H1 (cell line): ENCODE data around the gene ZNF426. TPM values are rescaled to one million over a fixed set of nuclear protein-coding genes. Genes with fewer than 3 reads are reported as not detected.

Source experiments
- CTCF ChIA-PET: fragments of 300-600 bp; sonication (Branson Sonifier 250); formaldehyde crosslinking; loops from one replicate; lab custom pipeline; 2021; ENCODE audit not compliant: partially characterized antibody; lab: Charles Lee
- POLR2A ChIA-PET: fragments of 300-600 bp; sonication (Branson Sonifier 250); formaldehyde crosslinking; loops from one replicate; lab custom pipeline; 2021; ENCODE audit warnings: inconsistent platforms; ENCODE audit not compliant: partially characterized antibody; lab: Charles Lee
- DNase-seq, 2 experiments: peaks; one replicate each; pipeline versions ENCODE4 v3.0.0 to v3.0.0-alpha.2; 2010 to 2022; ENCODE audit warnings: low spot score in 2 of 2, low read depth in 1 of 2, mixed read lengths in 1 of 2
- FAIRE-seq: peaks from 2 replicates; lab custom pipeline; 2011; peaks lifted over from hg19 to GRCh38; lab: Jason Lieb, UNC
- H2AFZ ChIP-seq: 2 replicates; pipeline ENCODE4 v1.8.1; 2012; ENCODE audit warnings: low read length, inconsistent platforms
- H2AK5ac ChIP-seq: 2 replicates; pipeline ENCODE4 v1.6.1; 2013; ENCODE audit warnings: low read depth, low read length
- H2BK120ac ChIP-seq: replicated peaks from 2 replicates; pipeline ENCODE3; 2013; ENCODE audit warnings: low read depth, low read length, inconsistent platforms
- H2BK12ac ChIP-seq: 2 replicates; pipeline ENCODE4 v1.6.1; 2013; ENCODE audit warnings: low read depth, low read length
- H2BK15ac ChIP-seq: 2 replicates; pipeline ENCODE4 v1.6.1; 2013; ENCODE audit warnings: low read length
- H2BK20ac ChIP-seq: 2 replicates; pipeline ENCODE4 v1.6.1; 2013; ENCODE audit warnings: low read length
- H2BK5ac ChIP-seq: 2 replicates; pipeline ENCODE4 v1.6.1; 2013; ENCODE audit warnings: low read depth, low read length
- H3K14ac ChIP-seq: 2 replicates; pipeline ENCODE4 v1.6.1; 2013; ENCODE audit warnings: inconsistent platforms; ENCODE audit not compliant: insufficient read length
- H3K18ac ChIP-seq: 2 replicates; pipeline ENCODE4 v1.6.1; 2013; ENCODE audit warnings: low read length; ENCODE audit errors: extremely low read depth
- H3K23ac ChIP-seq: 2 replicates; pipeline ENCODE4 v1.6.1; 2013; ENCODE audit warnings: inconsistent platforms; ENCODE audit not compliant: insufficient read length
- H3K23me2 ChIP-seq: 2 replicates; pipeline ENCODE4 v1.6.1; 2013; ENCODE audit warnings: low read depth, low read length
- H3K27ac ChIP-seq: 2 replicates; pipeline ENCODE4 v1.6.1; 2011; ENCODE audit warnings: low read depth, low read length, inconsistent platforms
- H3K27me3 ChIP-seq, 4 experiments: replicated peaks in 1 of 4; 1 replicate in 1 of 4; 2 replicates in 3 of 4; pipeline versions ENCODE4 v1.6.1 to v1.8.1; 2011 to 2013; ENCODE audit warnings: low read length in 3 of 4, mild to moderate bottlenecking in 3 of 4, inconsistent platforms in 2 of 4, mixed read lengths in 2 of 4, moderate library complexity in 1 of 4; ENCODE audit not compliant: control insufficient read depth in 3 of 4, insufficient read depth in 3 of 4; ENCODE audit errors: extremely low read depth in 1 of 4
- H3K36me3 ChIP-seq, 4 experiments: 2 replicates each; pipeline versions ENCODE4 v1.6.1 to v1.8.1; 2011 to 2013; ENCODE audit warnings: mild to moderate bottlenecking in 4 of 4, low read length in 3 of 4, moderate library complexity in 2 of 4, control low read depth in 1 of 4, inconsistent platforms in 1 of 4; ENCODE audit not compliant: insufficient read depth in 4 of 4, control insufficient read depth in 2 of 4
- H3K4ac ChIP-seq: replicated peaks from 2 replicates; pipeline ENCODE3; 2013; ENCODE audit warnings: low read length, low read depth, mixed read lengths, inconsistent platforms; ENCODE audit not compliant: insufficient read length
- H3K4me1 ChIP-seq, 4 experiments: replicated peaks in 1 of 4; 1 replicate in 1 of 4; 2 replicates in 3 of 4; pipeline versions ENCODE4 v1.6.1 to v1.8.1; 2011 to 2013; ENCODE audit warnings: low read length in 3 of 4, inconsistent platforms in 2 of 4, mixed read lengths in 1 of 4; ENCODE audit not compliant: insufficient read depth in 4 of 4, control insufficient read depth in 3 of 4
- H3K4me2 ChIP-seq, 2 experiments: 2 replicates each; pipeline versions ENCODE4 v1.6.1 to v1.8.1; 2011 to 2013; ENCODE audit warnings: low read depth in 2 of 2, low read length in 2 of 2, control low read depth in 1 of 2, inconsistent platforms in 1 of 2, mild to moderate bottlenecking in 1 of 2; ENCODE audit not compliant: insufficient read depth in 1 of 2
- H3K4me3 ChIP-seq, 4 experiments: fragments of 200-600, 300-600 bp in 1 of 4; sonication (generic), shearing (Covaris generic), sonication (Bioruptor Twin) in 1 of 4; 2 replicates each; pipeline versions ENCODE4 v1.5.1 to v1.8.1; 2011 to 2016; ENCODE audit warnings: low read length in 4 of 4, low read depth in 3 of 4, control low read depth in 2 of 4, inconsistent platforms in 2 of 4, mild to moderate bottlenecking in 2 of 4, mixed read lengths in 1 of 4, moderate library complexity in 1 of 4; ENCODE audit not compliant: insufficient read depth in 2 of 4; ENCODE audit errors: extremely low read depth in 1 of 4
- H3K56ac ChIP-seq: replicated peaks from 2 replicates; pipeline ENCODE3; 2013; ENCODE audit warnings: low read depth, mild to moderate bottlenecking, mixed read lengths, low read length, inconsistent platforms; ENCODE audit not compliant: insufficient read length
- H3K79me1 ChIP-seq: 2 replicates; pipeline ENCODE4 v1.6.1; 2013; ENCODE audit warnings: low read depth, low read length, control low read depth
- H3K79me2 ChIP-seq, 2 experiments: 2 replicates each; pipeline versions ENCODE4 v1.6.1 to v1.8.1; 2012 to 2013; ENCODE audit warnings: low read length in 2 of 2, mild to moderate bottlenecking in 2 of 2, inconsistent platforms in 1 of 2; ENCODE audit not compliant: insufficient read depth in 2 of 2, control insufficient read depth in 1 of 2
- H3K9ac ChIP-seq, 4 experiments: replicated peaks in 1 of 4; 1 replicate in 1 of 4; 2 replicates in 3 of 4; pipeline versions ENCODE4 v1.6.1 to v1.8.1; 2011 to 2013; ENCODE audit warnings: low read depth in 3 of 4, low read length in 3 of 4, control low read depth in 2 of 4, mild to moderate bottlenecking in 2 of 4, moderate library complexity in 2 of 4, inconsistent platforms in 1 of 4; ENCODE audit errors: extremely low read depth in 1 of 4
- H3K9me3 ChIP-seq, 2 experiments: 2 replicates each; pipeline versions ENCODE4 v1.6.1 to v1.8.1; 2012 to 2013; ENCODE audit warnings: mild to moderate bottlenecking in 2 of 2, moderate library complexity in 2 of 2, control low read depth in 1 of 2, inconsistent platforms in 1 of 2, low read depth in 1 of 2, low read length in 1 of 2, mixed read lengths in 1 of 2; ENCODE audit not compliant: insufficient read depth in 2 of 2
- H4K20me1 ChIP-seq, 2 experiments: replicated peaks in 1 of 2; 2 replicates each; pipeline versions ENCODE3 to v1.8.1; 2011 to 2013; ENCODE audit warnings: inconsistent platforms in 2 of 2, low read length in 2 of 2, mild to moderate bottlenecking in 1 of 2; ENCODE audit not compliant: insufficient read depth in 2 of 2, control insufficient read depth in 1 of 2
- H4K5ac ChIP-seq: 2 replicates; pipeline ENCODE4 v1.6.1; 2013; ENCODE audit warnings: low read length, low read depth, mixed read lengths, inconsistent platforms; ENCODE audit not compliant: insufficient read length
- H4K8ac ChIP-seq: 2 replicates; pipeline ENCODE4 v1.8.0; 2013; ENCODE audit warnings: mild to moderate bottlenecking, moderate library complexity, low read length, inconsistent platforms; ENCODE audit not compliant: insufficient read depth; ENCODE audit errors: extremely low read depth
- H4K91ac ChIP-seq: replicated peaks from 2 replicates; pipeline ENCODE3; 2013; ENCODE audit warnings: low read length, mixed read lengths, inconsistent platforms; ENCODE audit not compliant: insufficient read length
- BRCA1 ChIP-seq: IDR thresholded peaks from 2 replicates; pipeline ENCODE4 v1.6.1; 2012; ENCODE audit warnings: low read depth, low read length, improper control_type of control experiment
- CEBPB ChIP-seq: IDR thresholded peaks from 2 replicates; pipeline ENCODE4 v1.6.1; 2012; ENCODE audit warnings: low read depth, low read length
- CHD1 ChIP-seq: IDR thresholded peaks from 2 replicates; pipeline ENCODE4 v1.6.1; 2012; ENCODE audit warnings: low read depth, low read length, improper control_type of control experiment
- CTBP2 ChIP-seq: IDR thresholded peaks from 2 replicates; pipeline ENCODE4 v1.7.0; 2011; ENCODE audit warnings: borderline replicate concordance, mild to moderate bottlenecking, moderate library complexity, mixed read lengths, low read length; ENCODE audit not compliant: insufficient read depth, insufficient read length
- GABPA ChIP-seq: IDR thresholded peaks from 2 replicates; pipeline ENCODE4 v1.6.1; 2011; ENCODE audit warnings: mild to moderate bottlenecking, low read length, moderate library complexity, borderline replicate concordance; ENCODE audit not compliant: insufficient read depth
- JUND ChIP-seq: IDR thresholded peaks from 2 replicates; pipeline ENCODE4 v1.6.1; 2011; ENCODE audit warnings: mild to moderate bottlenecking, improper control_type of control experiment, low read length
- KDM5A ChIP-seq: fragments of 200-600 bp; IDR thresholded peaks from 2 replicates; pipeline ENCODE4 v1.7.1; 2012; ENCODE audit warnings: mild to moderate bottlenecking, low read length, inconsistent platforms, mixed read lengths
- NRF1 ChIP-seq: IDR thresholded peaks from 2 replicates; pipeline ENCODE4 v1.6.1; 2011; ENCODE audit warnings: mild to moderate bottlenecking, low read depth, low read length, improper control_type of control experiment
- PHF8 ChIP-seq: fragments of 200-600 bp; sonication (generic); conservative IDR thresholded peaks from 2 replicates; pipeline ENCODE4 v1.7.1; 2012; ENCODE audit warnings: low read depth, mild to moderate bottlenecking, inconsistent platforms, low read length, moderate library complexity
- POLR2A ChIP-seq, 2 experiments: IDR thresholded peaks; 1 replicate in 1 of 2; 2 replicates in 1 of 2; pipeline ENCODE4 v1.6.1; 2011; ENCODE audit warnings: low read depth in 2 of 2, low read length in 2 of 2, mild to moderate bottlenecking in 2 of 2; ENCODE audit errors: control extremely low read depth in 1 of 2
- POU5F1 ChIP-seq: IDR thresholded peaks from 2 replicates; pipeline ENCODE4 v1.6.1; 2011; ENCODE audit warnings: low read depth, mild to moderate bottlenecking, low read length, moderate library complexity
- RBBP5 ChIP-seq: IDR thresholded peaks from 2 replicates; pipeline ENCODE4 v1.7.1; 2012; ENCODE audit warnings: low read depth, mild to moderate bottlenecking, inconsistent platforms, low read length, moderate library complexity, borderline replicate concordance
- TBP ChIP-seq: IDR thresholded peaks from 2 replicates; pipeline ENCODE4 v1.6.1; 2011; ENCODE audit warnings: low read depth, low read length, improper control_type of control experiment
- TCF12 ChIP-seq: IDR thresholded peaks from 2 replicates; pipeline ENCODE4 v1.6.1; 2011; ENCODE audit warnings: low read depth, mild to moderate bottlenecking, low read length
- WGBS, 2 experiments: shearing (Covaris generic) in 1 of 2; methylation state at CpG; one replicate each; pipeline versions ENCODE4 v1.1.6 to v1.1.7; 2013 to 2015; ENCODE audit warnings: low lambda C conversion rate in 2 of 2, mixed read lengths in 2 of 2, inconsistent platforms in 1 of 2, low coverage in 1 of 2, missing lambda C conversion rate in 1 of 2; ENCODE audit not compliant: insufficient replicate concordance in 2 of 2, insufficient coverage in 1 of 2, insufficient read length in 1 of 2; ENCODE audit errors: extremely low coverage in 1 of 2, missing lambda C conversion rate in 1 of 2; 5-methylcytosine and 5-hydroxymethylcytosine counted together
- polyA plus RNA-seq, 7 experiments: library from polyadenylated mRNA; depleted of rRNA in 3 of 7; stranded (reverse) in 5 of 7; unstranded in 2 of 7; fragments of >200 nt in 5 of 7; fragments of 200-250 nt in 2 of 7; gene quantifications; 1 replicate in 5 of 7; 2 replicates in 1 of 7; 4 replicates in 1 of 7; pipeline versions ENCODE4 v1.2.1 to v1.2.3, GENCODE V29; 2011 to 2013; ENCODE audit warnings: missing spikeins in 2 of 7, mixed read lengths in 2 of 7
- total RNA-seq: library from RNA; stranded (reverse); fragmentation: NEBNext Ultra II Directional; extraction: Animal tissue kit (Norgen Biotek cat#: 25700); gene quantifications from 2 replicates; pipeline ENCODE4 v1.2.1, GENCODE V29; 2021

The ZNF426 gene
- total and polyA plus RNA-seq, 2 of the 8 experiments (the other 6 are each of a cell fraction or from before 2014, with no cell fraction given): 3.6 to 27.9 TPM

DNA sequence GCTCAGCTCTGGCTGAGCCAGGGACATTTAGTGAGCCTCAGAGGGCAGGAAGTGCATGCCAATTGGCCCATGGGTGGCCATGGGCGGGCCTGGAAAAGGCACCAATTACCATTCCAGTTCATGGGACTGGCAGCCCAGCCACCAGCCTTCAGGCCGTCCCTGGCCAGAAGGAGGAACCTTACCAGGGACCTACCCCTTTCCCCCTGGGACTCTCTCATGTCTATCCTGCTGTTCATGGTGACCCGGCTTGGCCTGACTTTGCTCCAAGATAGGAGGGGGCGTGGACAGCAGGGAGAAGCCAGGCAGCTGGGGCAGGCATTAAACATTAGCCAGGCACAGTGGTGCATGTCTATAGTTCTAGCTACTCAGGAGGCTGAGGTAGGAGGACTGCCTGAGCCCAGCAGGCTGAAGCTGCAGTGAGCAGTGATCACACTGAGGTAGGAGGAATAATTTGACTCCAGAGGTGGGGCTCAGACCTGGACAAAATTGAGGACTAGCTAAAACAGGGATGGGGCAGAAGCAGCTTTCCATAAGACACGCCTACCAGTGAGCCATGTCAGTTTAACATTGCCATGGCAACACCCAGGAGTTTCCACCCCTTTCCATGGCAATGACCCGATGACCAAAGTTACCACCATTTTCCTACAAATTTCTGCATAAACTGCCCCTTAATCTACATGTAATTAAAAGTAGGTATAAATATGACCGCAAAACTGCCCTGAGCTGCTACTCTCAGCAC is 14.3 kb upstream of the ZNF426 start:
- Histone ChIP-seq H3K4me3 (no peak overlapping the region), H3K9ac (no peak overlapping the region), H3K79me1 (no peaks in the 10 kb centered on the region), H2AK5ac (no peak overlapping the region), H3K27ac (no peak overlapping the region), H2BK20ac (no peak overlapping the region), H4K91ac (no peak overlapping the region), H4K5ac (no peak overlapping the region), H3K36me3 (no peaks in the 10 kb centered on the region), H3K4me1 (no peaks in the 10 kb centered on the region), H2BK120ac (no peak overlapping the region), H3K23ac (no peak overlapping the region), H3K27me3 (no peaks in the 10 kb centered on the region), H3K18ac (no peak overlapping the region), H4K8ac (no peak overlapping the region), H3K4me2 (no peak overlapping the region), H2BK15ac (no peak overlapping the region), H4K20me1 (no peaks in the 10 kb centered on the region), H2BK5ac (no peak overlapping the region), H2BK12ac (no peak overlapping the region), H3K9me3 (peaks cover 9 to 25% of the 10 kb centered on the region in 2 experiments; a peak in 3 of 4 replicates), H3K4ac (no peak overlapping the region), H3K14ac (no peak overlapping the region), H3K79me2 (no peaks in the 10 kb centered on the region), H3K56ac (no peak overlapping the region), H2AFZ (no peak overlapping the region), H3K23me2 (no peaks in the 10 kb centered on the region; the same call in 1 of the 2 replicates)
- POLR2A ChIA-PET: interaction anchor here (0.8 to 1.7 kb wide), 4 partner anchors 10 to 117 kb away, joined by 3 to 7 read pairs (median 4); partner anchors contain the start of gene ZNF266
- CTCF ChIA-PET: interaction anchor here (0.6 to 1.3 kb wide), 7 partner anchors 8 to 974 kb away, joined by 3 to 4 read pairs (median 3); no protein-coding TSS in a partner anchor
- FAIRE-seq (no peak), DNase-seq (no peak)
- 92% methylated on average over 7 of the region's 7 CpGs; no CpG with 5 or more reads in 1 of the 2 experiments for WGBS, 2 experiments
- no peak for TF ChIP-seq NRF1
- no peak for TF ChIP-seq POU5F1
- TF ChIP-seq PHF8: no peak
- TF ChIP-seq CEBPB: no peak
- TF ChIP-seq GABPA: no peak
- TF ChIP-seq BRCA1: no peak
- no peak for TF ChIP-seq JUND
- no peak for TF ChIP-seq TCF12
- TF ChIP-seq TBP: no peak
- no peak for TF ChIP-seq CHD1
- TF ChIP-seq RBBP5: no peak
- TF ChIP-seq CTBP2: no peak
- TF ChIP-seq POLR2A (IDR thresholded peaks at IDR 0.05; ENCODE audit: control extremely low read depth in 1 of 2, low read depth in 2 of 2, low read length in 2 of 2): no peak
- no peak for TF ChIP-seq KDM5A
